Neuronal stem cell (in vitro differentiated cells): ENCODE measurements around the gene IPO9. TPM values are rescaled to one million over a fixed set of nuclear protein-coding genes. Genes with fewer than 3 reads are reported as not detected.

ENCODE experiments used
- DNase-seq: peaks from one replicate; pipeline ENCODE4 v3.0.0-alpha.2; 2013; ENCODE audit warnings: low spot score
- H2AFZ ChIP-seq: one replicate; pipeline ENCODE4 v1.6.1; 2013; ENCODE audit warnings: mild to moderate bottlenecking, low read length, inconsistent platforms
- H2AK5ac ChIP-seq: 2 replicates; pipeline ENCODE4 v1.6.1; 2013; ENCODE audit warnings: low read depth, mild to moderate bottlenecking, inconsistent platforms, low read length, moderate library complexity, mixed read lengths
- H2BK120ac ChIP-seq: 2 replicates; pipeline ENCODE4 v1.6.1; 2013; ENCODE audit warnings: low read depth, mild to moderate bottlenecking, inconsistent platforms, low read length, moderate library complexity, mixed read lengths
- H2BK12ac ChIP-seq: one replicate; pipeline ENCODE4 v1.6.1; 2013; ENCODE audit warnings: low read length, inconsistent platforms
- H2BK15ac ChIP-seq: 2 replicates; pipeline ENCODE4 v1.6.1; 2013; ENCODE audit warnings: mild to moderate bottlenecking, low read length, inconsistent platforms, mixed read lengths
- H2BK5ac ChIP-seq: one replicate; pipeline ENCODE4 v1.6.1; 2013; ENCODE audit warnings: inconsistent platforms, mild to moderate bottlenecking, low read length, moderate library complexity
- H3K14ac ChIP-seq: one replicate; pipeline ENCODE4 v1.6.1; 2013; ENCODE audit warnings: low read length, inconsistent platforms
- H3K18ac ChIP-seq: 2 replicates; pipeline ENCODE4 v1.6.1; 2013; ENCODE audit warnings: low read length, inconsistent platforms
- H3K23ac ChIP-seq: 2 replicates; pipeline ENCODE4 v1.6.1; 2013; ENCODE audit warnings: low read depth, mild to moderate bottlenecking, mixed read lengths, low read length, inconsistent platforms; ENCODE audit not compliant: poor library complexity
- H3K27ac ChIP-seq: replicated peaks from 3 replicates; pipeline ENCODE4 v1.5.1; 2013; ENCODE audit warnings: low read length, inconsistent platforms
- H3K27me3 ChIP-seq, 3 experiments: 2 replicates each; pipeline ENCODE4 v1.6.1; 2013; ENCODE audit warnings: low read length in 3 of 3, mild to moderate bottlenecking in 2 of 3, inconsistent platforms in 1 of 3, low read depth in 1 of 3, mixed read lengths in 1 of 3, moderate library complexity in 1 of 3; ENCODE audit not compliant: control insufficient read depth in 3 of 3, insufficient read depth in 3 of 3
- H3K36me3 ChIP-seq, 2 donors: replicated peaks in 1 of 2; 2 replicates each; pipeline ENCODE4 v1.6.1; 2013; ENCODE audit warnings: low read length in 2 of 2; ENCODE audit not compliant: control insufficient read depth in 2 of 2, insufficient read depth in 2 of 2
- H3K4ac ChIP-seq: 2 replicates; pipeline ENCODE4 v1.6.1; 2013; ENCODE audit warnings: inconsistent platforms, mild to moderate bottlenecking, low read length, moderate library complexity
- H3K4me1 ChIP-seq, 2 donors: 1 replicate in 1 of 2; 2 replicates in 1 of 2; pipeline ENCODE4 v1.6.1; 2013; ENCODE audit warnings: low read length in 2 of 2, low read depth in 1 of 2; ENCODE audit not compliant: control insufficient read depth in 2 of 2, insufficient read depth in 1 of 2
- H3K4me2 ChIP-seq: one replicate; pipeline ENCODE4 v1.6.1; 2013; ENCODE audit warnings: mild to moderate bottlenecking, low read length, inconsistent platforms; ENCODE audit not compliant: insufficient read depth, poor library complexity, severe bottlenecking
- H3K4me3 ChIP-seq, 2 donors: 2 replicates each; pipeline ENCODE4 v1.5.1; 2013; ENCODE audit warnings: low read length in 2 of 2, mild to moderate bottlenecking in 2 of 2, inconsistent platforms in 1 of 2, moderate library complexity in 1 of 2
- H3K79me1 ChIP-seq: one replicate; pipeline ENCODE4 v1.6.1; 2013; ENCODE audit warnings: low read depth, mild to moderate bottlenecking, inconsistent platforms, low read length, moderate library complexity
- H3K9ac ChIP-seq: one replicate; pipeline ENCODE4 v1.6.1; 2013; ENCODE audit warnings: mild to moderate bottlenecking, low read depth, low read length, inconsistent platforms; ENCODE audit not compliant: poor library complexity
- H3K9me3 ChIP-seq, 2 donors: replicated peaks in 1 of 2; 2 replicates each; pipeline versions ENCODE3 to v1.6.1; 2013; ENCODE audit warnings: low read length in 2 of 2, mild to moderate bottlenecking in 2 of 2, inconsistent platforms in 1 of 2, low read depth in 1 of 2, mixed read lengths in 1 of 2, moderate library complexity in 1 of 2; ENCODE audit not compliant: control insufficient read depth in 2 of 2, insufficient read depth in 1 of 2
- H4K8ac ChIP-seq: one replicate; pipeline ENCODE4 v1.6.1; 2013; ENCODE audit warnings: low read depth, mild to moderate bottlenecking, inconsistent platforms, low read length, moderate library complexity
- H4K91ac ChIP-seq: one replicate; pipeline ENCODE4 v1.6.1; 2013; ENCODE audit warnings: low read length, low read depth, mild to moderate bottlenecking, inconsistent platforms; ENCODE audit not compliant: poor library complexity
- WGBS, 2 donors: extraction: QIAGEN DNeasy Blood & Tissue Kit; methylation state at CpG; one replicate each; pipeline ENCODE4 v1.1.7; 2013; ENCODE audit warnings: missing lambda C conversion rate in 2 of 2, mixed read lengths in 1 of 2; ENCODE audit not compliant: insufficient read length in 2 of 2, insufficient replicate concordance in 1 of 2; ENCODE audit errors: extremely low coverage in 2 of 2; 5-methylcytosine and 5-hydroxymethylcytosine counted together
- polyA plus RNA-seq, 2 experiments: library from polyadenylated mRNA; stranded (reverse); fragments of 200-250 nt; gene quantifications; one replicate each; pipeline ENCODE4 v1.2.3, GENCODE V29; 2013

IPO9 gene
- 67.4 TPM for polyA plus RNA-seq (2013, experiment 1 of 2)
- polyA plus RNA-seq (2013, experiment 2 of 2) = 68.8 TPM

DNA sequence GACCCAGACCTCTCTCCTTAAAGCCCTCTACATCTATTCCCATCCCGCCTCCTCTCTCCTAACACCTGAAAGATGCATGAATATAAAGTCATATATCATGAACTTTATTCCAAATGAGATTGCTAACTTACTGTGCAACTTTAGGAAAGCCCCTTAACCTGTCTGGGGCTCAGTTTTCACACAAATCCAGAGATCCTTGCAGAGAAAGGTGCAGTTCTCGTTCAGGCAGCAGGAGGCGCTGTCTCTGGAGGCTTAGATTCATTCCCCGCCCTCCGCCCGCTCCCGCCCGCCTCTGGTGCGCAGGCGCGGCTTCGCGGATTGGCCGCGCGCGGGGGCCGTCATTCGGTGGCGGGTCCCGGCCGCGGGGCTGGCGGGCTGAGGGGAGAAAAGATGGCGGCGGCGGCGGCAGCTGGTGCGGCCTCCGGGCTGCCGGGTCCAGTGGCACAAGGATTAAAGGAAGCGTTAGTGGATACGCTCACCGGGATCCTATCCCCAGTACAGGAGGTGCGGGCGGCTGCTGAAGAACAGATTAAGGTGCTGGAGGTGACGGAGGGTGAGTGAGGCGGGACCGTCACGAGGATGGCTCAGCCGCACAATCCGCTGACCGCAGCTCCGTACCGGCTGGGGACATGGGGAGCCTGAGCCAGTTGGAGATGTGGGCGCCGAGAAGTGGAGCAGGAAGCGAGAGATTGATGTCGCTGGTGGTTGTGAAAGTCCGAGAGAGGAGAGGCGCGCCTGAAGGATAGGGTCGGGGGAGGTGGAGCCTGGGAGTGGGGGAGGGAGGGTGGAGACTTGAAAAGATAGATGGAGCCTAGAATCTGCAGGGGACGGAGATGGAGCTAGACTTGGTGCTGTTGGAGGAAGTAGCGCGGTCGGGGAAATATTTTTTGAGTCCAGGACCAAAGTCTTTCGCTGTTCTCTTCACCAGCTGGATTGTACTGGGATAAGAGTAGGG lies at the start of gene IPO9:
IPO9 (plus strand) TSS at position 338 of the 955 bp plus-strand sequence; CDS start at position 391, 53 bp downstream.
- H3K27ac ChIP-seq = peak within 1 kb of the TSS; percentile 87
- DNase-seq = peak; percentile 94
- peak within 1 kb of the TSS; percentile 97 for H3K14ac ChIP-seq
- H3K4me3 ChIP-seq = peak within 1 kb of the TSS; percentile 74 to 84
- H3K18ac ChIP-seq = peak within 1 kb of the TSS; percentile 100
- peaks cover 2 to 26% of the 10 kb centered on the region in 2 donors for H3K36me3 ChIP-seq
- H3K79me1 ChIP-seq = peaks cover 4% of the 10 kb centered on the region
- H2BK15ac ChIP-seq = peak within 1 kb of the TSS; percentile 73
- H2BK12ac ChIP-seq = peak within 1 kb of the TSS; percentile 35
- no peaks in the 10 kb centered on the region for H3K9me3 ChIP-seq
- H4K8ac ChIP-seq = no peak within 1 kb of the TSS
- H3K23ac ChIP-seq = peak within 1 kb of the TSS; percentile 94
- H3K27me3 ChIP-seq = no peaks in the 10 kb centered on the region
- H3K4me2 ChIP-seq = peak within 1 kb of the TSS; percentile 65
- no peak within 1 kb of the TSS for H2BK120ac ChIP-seq
- H3K4ac ChIP-seq = peak within 1 kb of the TSS; percentile 79
- peak within 1 kb of the TSS; percentile 88 for H2AFZ ChIP-seq
- H2BK5ac ChIP-seq = peak within 1 kb of the TSS; percentile 76
- peak within 1 kb of the TSS; percentile 100 for H3K9ac ChIP-seq
- H3K4me1 ChIP-seq = peaks cover 10 to 11% of the 10 kb centered on the region in 2 donors
- peak within 1 kb of the TSS; percentile 83 for H4K91ac ChIP-seq
- no CpG with 5 or more reads among the region's 58 CpGs for WGBS, 2 donors
- peak within 1 kb of the TSS; percentile 87 for H2AK5ac ChIP-seq

DNA sequence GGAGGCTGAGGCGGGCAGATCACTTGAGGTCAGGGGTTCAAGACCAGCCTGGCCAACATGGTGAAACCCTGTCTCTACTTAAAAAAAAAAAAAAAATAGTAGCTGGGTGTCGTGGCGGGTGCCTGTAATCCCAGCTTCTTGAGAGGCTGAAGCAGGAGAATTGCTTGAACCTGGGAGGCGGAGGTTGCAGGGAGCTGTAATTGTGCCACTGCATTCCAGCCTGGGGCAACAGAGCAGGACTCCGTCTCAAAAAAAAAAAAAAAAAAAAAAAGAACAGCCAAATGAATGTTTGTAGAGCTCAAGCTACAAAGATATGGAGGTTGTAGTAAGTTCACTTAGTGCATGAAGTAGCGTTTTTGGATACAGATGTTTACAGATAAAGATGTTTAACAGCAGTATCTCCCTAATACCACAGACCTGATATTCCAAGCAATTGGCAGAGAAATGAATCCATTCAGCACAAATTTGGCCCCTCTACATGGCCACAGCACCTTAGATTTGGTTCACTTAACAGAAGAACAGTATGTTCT lies 49.5 kb upstream of the IPO9 start:
- no peak overlapping the region for H2AK5ac ChIP-seq
- no peak overlapping the region for H4K8ac ChIP-seq
- H3K4ac ChIP-seq = no peak overlapping the region
- H2BK15ac ChIP-seq = no peak overlapping the region
- peaks cover 41 to 69% of the 10 kb centered on the region in 2 donors for H3K36me3 ChIP-seq
- no peak overlapping the region for H3K23ac ChIP-seq
- H3K79me1 ChIP-seq = peaks cover 5% of the 10 kb centered on the region
- H3K4me3 ChIP-seq = no peak overlapping the region
- H3K27me3 ChIP-seq = no peaks in the 10 kb centered on the region
- no peak overlapping the region for H3K4me2 ChIP-seq
- no peak overlapping the region for H3K14ac ChIP-seq
- H2AFZ ChIP-seq = no peak overlapping the region
- H3K9me3 ChIP-seq = peaks cover 8 to 13% of the 10 kb centered on the region in 2 donors
- no CpG with 5 or more reads among the region's 6 CpGs for WGBS, 2 donors
- DNase-seq = no peak
- no peak overlapping the region for H3K9ac ChIP-seq
- H3K18ac ChIP-seq = no peak overlapping the region
- H3K4me1 ChIP-seq = peaks cover 0 to 2% of the 10 kb centered on the region in 2 donors
- no peak overlapping the region for H4K91ac ChIP-seq
- no peak overlapping the region for H3K27ac ChIP-seq
- H2BK5ac ChIP-seq = no peak overlapping the region
- H2BK120ac ChIP-seq = no peak overlapping the region
- H2BK12ac ChIP-seq = no peak overlapping the region

DNA sequence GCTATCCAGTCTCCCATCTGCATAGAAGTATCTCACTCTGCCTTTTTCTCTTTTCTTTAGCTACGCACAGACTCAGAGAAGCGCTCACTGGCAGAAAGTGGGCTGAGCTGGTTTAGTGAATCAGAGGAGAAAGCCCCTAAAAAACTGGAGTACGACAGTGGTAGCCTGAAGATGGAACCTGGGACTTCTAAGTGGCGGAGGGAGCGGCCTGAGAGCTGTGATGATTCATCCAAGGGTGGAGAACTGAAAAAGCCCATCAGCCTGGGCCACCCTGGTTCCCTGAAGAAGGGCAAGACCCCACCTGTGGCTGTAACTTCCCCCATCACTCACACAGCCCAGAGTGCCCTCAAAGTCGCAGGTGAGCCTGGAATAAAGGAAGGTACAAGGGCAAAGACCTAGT lies 48.0 kb upstream of the IPO9 start:
- H4K8ac ChIP-seq = no peak overlapping the region
- H2BK5ac ChIP-seq = no peak overlapping the region
- H3K4ac ChIP-seq = no peak overlapping the region
- no peak overlapping the region for H3K4me2 ChIP-seq
- H3K18ac ChIP-seq = no peak overlapping the region
- H2AK5ac ChIP-seq = no peak overlapping the region
- H3K14ac ChIP-seq = no peak overlapping the region
- H3K9me3 ChIP-seq = peaks cover 8 to 13% of the 10 kb centered on the region in 2 donors
- no peak overlapping the region for H4K91ac ChIP-seq
- no peaks in the 10 kb centered on the region for H3K4me1 ChIP-seq
- no peak overlapping the region for H3K4me3 ChIP-seq
- H3K9ac ChIP-seq = no peak overlapping the region
- H2BK15ac ChIP-seq = no peak overlapping the region
- no peak for DNase-seq
- WGBS, 2 donors = no CpG with 5 or more reads among the region's 6 CpGs
- H3K27me3 ChIP-seq = no peaks in the 10 kb centered on the region
- no peak overlapping the region for H2BK120ac ChIP-seq
- no peak overlapping the region for H2BK12ac ChIP-seq
- H2AFZ ChIP-seq = no peak overlapping the region
- H3K23ac ChIP-seq = no peak overlapping the region
- peaks cover 4% of the 10 kb centered on the region for H3K79me1 ChIP-seq
- no peak overlapping the region for H3K27ac ChIP-seq
- H3K36me3 ChIP-seq = peaks cover 44 to 67% of the 10 kb centered on the region in 2 donors

DNA sequence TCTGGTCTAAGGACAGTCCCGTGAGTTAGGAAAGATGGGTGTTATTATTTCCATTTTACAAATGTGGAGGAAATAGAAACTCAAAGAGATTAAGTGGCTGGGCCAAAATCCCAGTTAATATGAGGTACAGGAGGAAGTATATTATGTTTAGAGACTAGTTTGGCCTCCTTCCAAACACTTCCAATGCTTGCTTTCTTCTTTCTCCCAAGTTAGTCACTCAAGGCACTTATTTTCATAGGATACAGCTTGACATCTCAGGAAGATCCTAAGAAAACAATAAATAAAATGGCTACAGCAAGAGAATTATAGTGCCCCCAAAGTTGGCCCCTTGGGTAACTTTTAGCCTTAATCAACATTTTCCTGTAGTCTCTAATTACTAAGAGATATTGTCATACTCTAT lies 47.5 kb upstream of the IPO9 start:
- no peak overlapping the region for H4K91ac ChIP-seq
- H3K9me3 ChIP-seq = peaks cover 8 to 13% of the 10 kb centered on the region in 2 donors
- no peak overlapping the region for H2BK120ac ChIP-seq
- no peak overlapping the region for H2BK12ac ChIP-seq
- H3K4me3 ChIP-seq = no peak overlapping the region
- H3K9ac ChIP-seq = no peak overlapping the region
- H3K4me1 ChIP-seq = no peaks in the 10 kb centered on the region
- H3K4ac ChIP-seq = no peak overlapping the region
- no peak overlapping the region for H2BK5ac ChIP-seq
- H2AK5ac ChIP-seq = no peak overlapping the region
- no peak overlapping the region for H3K4me2 ChIP-seq
- no peak overlapping the region for H2BK15ac ChIP-seq
- no peaks in the 10 kb centered on the region for H3K27me3 ChIP-seq
- no peak overlapping the region for H2AFZ ChIP-seq
- H3K14ac ChIP-seq = no peak overlapping the region
- peaks cover 9% of the 10 kb centered on the region for H3K79me1 ChIP-seq
- no peak for DNase-seq
- H3K27ac ChIP-seq = no peak overlapping the region
- H3K23ac ChIP-seq = no peak overlapping the region
- H3K36me3 ChIP-seq = peaks cover 49 to 70% of the 10 kb centered on the region in 2 donors
- no CpG with 5 or more reads among the region's 1 CpG for WGBS, 2 donors
- H4K8ac ChIP-seq = no peak overlapping the region
- no peak overlapping the region for H3K18ac ChIP-seq
